Chondrocyte (in vitro differentiated cells): ENCODE measurements around the gene NPHS1. TPM values are rescaled to one million over a fixed set of nuclear protein-coding genes. Genes with fewer than 3 reads are reported as not detected.

Experiments used
- DNase-seq: peaks from one replicate; pipeline ENCODE4 v3.0.0; 2021; ENCODE audit warnings: mixed read lengths, low spot score
- H3K27ac Mint-ChIP-seq: one replicate; pipeline ENCODE4 v1.8.0; 2021; ENCODE audit warnings: mild to moderate bottlenecking, moderate library complexity, mixed read lengths; ENCODE audit not compliant: unreplicated experiment
- H3K27me3 Mint-ChIP-seq: 2 replicates; pipeline ENCODE4 v1.8.0; 2021; ENCODE audit warnings: low read depth, mixed read lengths
- H3K36me3 Mint-ChIP-seq: 2 replicates; pipeline ENCODE4 v1.8.0; 2021; ENCODE audit warnings: low read depth, mixed read lengths
- H3K4me1 Mint-ChIP-seq: 2 replicates; pipeline ENCODE4 v1.8.0; 2021; ENCODE audit warnings: low read depth, mild to moderate bottlenecking, mixed read lengths
- H3K4me3 Mint-ChIP-seq: one replicate; pipeline ENCODE4 v1.8.0; 2021; ENCODE audit warnings: mild to moderate bottlenecking, moderate library complexity, mixed read lengths; ENCODE audit not compliant: unreplicated experiment
- H3K9me3 Mint-ChIP-seq: 2 replicates; pipeline ENCODE4 v1.8.0; 2021; ENCODE audit warnings: low read depth, mixed read lengths
- total RNA-seq: library from RNA; stranded (reverse); gene quantifications from 3 replicates; pipeline ENCODE4 v1.2.1, GENCODE V29; 2021
- TF ChIP-seq, protein P1 (sequence below): fragments of 200-600 bp; sonication (generic); IDR thresholded peaks from 2 replicates; pipeline ENCODE4 v1.5.0; 2021; ENCODE audit warnings: antibody characterized with exemption, mild to moderate bottlenecking, moderate library complexity

Gene NPHS1
- total RNA-seq, 1 donor from 2014 or later: not detected

DNA sequence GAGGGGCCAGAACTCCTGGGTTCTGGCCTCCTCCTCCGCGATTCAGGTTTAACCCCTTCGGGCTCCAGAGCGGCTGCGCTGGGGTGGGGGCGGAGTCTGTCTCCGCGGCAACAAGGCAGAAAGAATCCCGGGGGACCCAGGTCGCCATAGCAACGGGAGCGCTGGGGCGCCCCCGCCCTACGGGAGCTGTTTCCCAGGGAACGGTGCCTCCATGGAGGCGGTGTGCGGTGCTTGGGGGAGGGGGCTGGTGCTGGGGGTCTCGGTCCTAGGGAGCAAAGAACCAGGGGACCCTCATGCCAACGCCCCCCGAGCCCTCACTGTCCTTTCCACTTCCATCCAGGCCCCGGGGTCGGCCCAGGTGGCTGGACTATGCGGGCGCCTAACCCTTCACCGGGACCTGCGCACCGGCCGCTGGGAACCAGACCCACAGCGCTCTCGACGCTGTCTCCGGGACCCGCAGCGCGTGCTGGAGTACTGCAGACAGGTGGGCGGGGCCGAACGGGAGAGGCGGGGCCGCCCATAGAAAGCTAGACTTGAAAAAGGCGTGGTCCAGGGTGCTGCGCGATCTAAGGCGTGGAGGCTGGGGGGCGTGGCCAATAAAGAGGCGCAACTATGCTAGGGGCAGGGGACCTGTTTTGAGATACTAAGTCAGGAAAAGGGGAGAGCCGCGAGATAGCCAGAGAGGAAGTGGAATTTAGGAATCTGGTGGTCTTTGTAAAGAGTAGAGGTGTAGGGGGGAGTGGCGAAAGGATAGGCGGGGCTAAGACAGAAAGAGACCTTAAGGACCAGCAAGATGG, 17.2 kb upstream of the NPHS1 start:
- TF ChIP-seq, protein P1, sequence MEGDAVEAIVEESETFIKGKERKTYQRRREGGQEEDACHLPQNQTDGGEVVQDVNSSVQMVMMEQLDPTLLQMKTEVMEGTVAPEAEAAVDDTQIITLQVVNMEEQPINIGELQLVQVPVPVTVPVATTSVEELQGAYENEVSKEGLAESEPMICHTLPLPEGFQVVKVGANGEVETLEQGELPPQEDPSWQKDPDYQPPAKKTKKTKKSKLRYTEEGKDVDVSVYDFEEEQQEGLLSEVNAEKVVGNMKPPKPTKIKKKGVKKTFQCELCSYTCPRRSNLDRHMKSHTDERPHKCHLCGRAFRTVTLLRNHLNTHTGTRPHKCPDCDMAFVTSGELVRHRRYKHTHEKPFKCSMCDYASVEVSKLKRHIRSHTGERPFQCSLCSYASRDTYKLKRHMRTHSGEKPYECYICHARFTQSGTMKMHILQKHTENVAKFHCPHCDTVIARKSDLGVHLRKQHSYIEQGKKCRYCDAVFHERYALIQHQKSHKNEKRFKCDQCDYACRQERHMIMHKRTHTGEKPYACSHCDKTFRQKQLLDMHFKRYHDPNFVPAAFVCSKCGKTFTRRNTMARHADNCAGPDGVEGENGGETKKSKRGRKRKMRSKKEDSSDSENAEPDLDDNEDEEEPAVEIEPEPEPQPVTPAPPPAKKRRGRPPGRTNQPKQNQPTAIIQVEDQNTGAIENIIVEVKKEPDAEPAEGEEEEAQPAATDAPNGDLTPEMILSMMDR: no peak
- Mint-ChIP-seq H3K36me3 (peaks cover 2% of the 10 kb centered on the region), H3K27ac (no peak overlapping the region), H3K4me1 (peaks cover 13% of the 10 kb centered on the region), H3K27me3 (peaks cover 23% of the 10 kb centered on the region), H3K4me3 (peak overlapping the region; percentile 76), H3K9me3 (no peaks in the 10 kb centered on the region)
- DNase-seq: no peak

DNA sequence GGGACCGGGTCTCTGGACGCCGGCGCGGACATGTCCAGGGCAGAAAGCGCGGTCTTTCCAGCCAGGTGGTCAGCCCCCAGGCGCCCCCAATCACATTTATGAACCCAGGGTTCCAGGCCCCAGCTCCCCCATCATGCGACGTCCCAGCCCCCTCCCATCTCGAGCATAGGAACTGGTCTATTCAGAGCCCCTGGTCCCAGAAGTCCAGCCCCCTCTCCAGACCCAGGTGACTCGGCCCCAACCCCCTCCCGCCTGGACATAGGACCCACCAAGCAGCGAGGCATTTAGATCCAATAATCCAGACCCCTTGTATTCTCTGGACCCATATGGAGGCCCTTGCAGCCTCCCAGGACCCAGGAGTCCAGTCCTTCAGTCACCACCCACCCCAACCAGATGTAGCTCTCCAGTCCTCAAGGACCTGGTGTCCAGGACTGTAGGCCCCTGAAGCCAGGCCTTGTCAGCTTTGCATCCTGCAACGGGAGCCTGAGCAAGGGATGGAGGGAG, 16.6 kb upstream of the NPHS1 start:
- DNase-seq: no peak
- H3K9me3 Mint-ChIP-seq: no peaks in the 10 kb centered on the region
- peaks cover 23% of the 10 kb centered on the region for H3K27me3 Mint-ChIP-seq
- H3K4me3 Mint-ChIP-seq: peak overlapping the region; percentile 76
- no peaks in the 10 kb centered on the region for H3K36me3 Mint-ChIP-seq
- H3K27ac Mint-ChIP-seq: no peak overlapping the region
- peaks cover 13% of the 10 kb centered on the region for H3K4me1 Mint-ChIP-seq
- TF ChIP-seq, protein P1: no peak

DNA sequence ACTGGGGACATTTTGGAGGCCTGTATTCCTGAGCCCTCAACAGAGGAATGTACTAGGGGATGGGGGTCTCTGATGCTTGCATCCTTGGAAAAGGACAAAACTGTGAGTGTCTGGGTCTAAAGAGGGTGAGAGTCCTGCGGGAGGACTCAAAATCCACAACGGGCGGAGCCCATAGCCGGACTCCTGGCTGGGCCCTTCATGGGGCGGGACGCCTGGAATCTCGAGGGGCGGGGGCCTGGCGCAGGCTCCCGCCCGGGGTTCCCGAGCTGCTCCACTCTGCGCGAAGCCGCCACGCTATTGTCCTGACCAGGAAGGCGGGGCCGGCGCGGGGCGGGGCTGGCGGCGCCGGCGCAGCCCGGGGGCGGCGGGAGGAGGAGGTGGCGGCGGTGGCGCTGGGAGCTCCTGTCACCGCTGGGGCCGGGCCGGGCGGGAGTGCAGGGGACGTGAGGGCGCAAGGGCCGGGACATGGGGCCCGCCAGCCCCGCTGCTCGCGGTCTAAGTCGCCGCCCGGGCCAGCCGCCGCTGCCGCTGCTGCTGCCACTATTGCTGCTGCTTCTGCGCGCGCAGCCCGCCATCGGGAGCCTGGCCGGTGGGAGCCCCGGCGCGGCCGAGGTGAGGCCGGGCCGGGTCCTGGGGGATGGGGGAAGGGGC, 16.0 kb upstream of the NPHS1 start, which contains the start of gene APLP1:
Gene APLP1 (plus strand): TSS at position 403 of the 651 bp plus-strand sequence. CDS start 63 bp downstream, at position 466.
- H3K27ac Mint-ChIP-seq: no peak within 1 kb of the TSS
- no peak for DNase-seq

DNA sequence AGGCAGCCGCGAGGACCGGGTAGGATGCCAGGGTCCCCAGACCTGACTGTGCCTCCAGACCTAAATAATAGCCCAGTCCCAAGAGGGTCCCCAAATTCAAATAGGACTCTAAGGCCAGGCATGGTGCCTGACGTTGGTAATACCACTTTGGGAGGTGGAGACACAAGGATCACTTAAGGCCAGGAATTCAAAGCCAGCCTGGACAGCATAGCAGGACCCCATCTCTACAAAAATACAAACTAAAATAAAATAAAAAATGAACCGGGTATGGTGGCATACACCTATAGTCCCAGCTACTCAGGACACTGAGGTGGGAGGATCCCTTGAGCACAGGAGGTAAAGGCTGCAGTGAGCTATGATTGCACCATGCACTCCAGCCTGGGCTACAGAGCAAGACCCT, 10.7 kb upstream of the NPHS1 start:
- peaks cover 65% of the 10 kb centered on the region for H3K27me3 Mint-ChIP-seq
- H3K4me1 Mint-ChIP-seq: peaks cover 6% of the 10 kb centered on the region

More for the DNA sequence above, 16.0 kb upstream of the NPHS1 start, which contains the start of gene APLP1:
- H3K4me1 Mint-ChIP-seq: peaks cover 13% of the 10 kb centered on the region
- H3K27me3 Mint-ChIP-seq: peaks cover 23% of the 10 kb centered on the region
- TF ChIP-seq, protein P1: no peak
- no peaks in the 10 kb centered on the region for H3K36me3 Mint-ChIP-seq
- H3K4me3 Mint-ChIP-seq: peak within 1 kb of the TSS; percentile 76
- H3K9me3 Mint-ChIP-seq: no peaks in the 10 kb centered on the region

DNA sequence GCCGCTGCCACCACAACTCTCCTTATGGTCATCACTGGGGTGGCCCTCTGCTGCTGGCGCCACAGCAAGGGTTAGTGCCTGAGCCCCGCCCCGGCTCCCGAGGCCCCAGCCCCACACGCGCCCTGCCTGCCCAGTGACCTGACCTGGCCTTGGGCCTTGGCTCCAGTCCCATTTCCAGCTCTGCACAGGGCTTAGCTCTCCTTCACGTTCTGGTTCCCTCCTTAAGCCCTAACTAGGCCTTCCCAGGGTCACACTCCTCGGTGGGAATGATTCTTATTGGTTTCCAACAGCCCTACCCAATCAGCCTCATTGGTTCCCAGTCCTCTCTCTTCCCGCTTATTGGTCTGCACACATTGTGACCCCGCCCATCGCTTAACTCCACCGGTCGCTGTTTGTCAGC, 10.2 kb upstream of the NPHS1 start:
- no peaks in the 10 kb centered on the region for H3K9me3 Mint-ChIP-seq
- H3K36me3 Mint-ChIP-seq: no peaks in the 10 kb centered on the region
- peaks cover 6% of the 10 kb centered on the region for H3K4me1 Mint-ChIP-seq
- H3K27me3 Mint-ChIP-seq: peaks cover 63% of the 10 kb centered on the region
- no peak for DNase-seq
- no peak overlapping the region for H3K4me3 Mint-ChIP-seq
- no peak overlapping the region for H3K27ac Mint-ChIP-seq
- TF ChIP-seq, protein P1: no peak

More for the DNA sequence above, 10.7 kb upstream of the NPHS1 start:
- no peak overlapping the region for H3K27ac Mint-ChIP-seq
- TF ChIP-seq, protein P1: no peak
- no peak overlapping the region for H3K4me3 Mint-ChIP-seq
- no peaks in the 10 kb centered on the region for H3K36me3 Mint-ChIP-seq
- H3K9me3 Mint-ChIP-seq: no peaks in the 10 kb centered on the region
- no peak for DNase-seq
